HT1080 (cell line): ENCODE data around the gene ANO2. TPM values are rescaled to one million over a fixed set of nuclear protein-coding genes. Genes with fewer than 3 reads are reported as not detected.

Experiments used
- DNase-seq: peaks from one replicate; pipeline ENCODE4 v3.0.0-alpha.2; 2015; ENCODE audit warnings: low read depth
- total RNA-seq: library from RNA; depleted of rRNA; stranded (reverse); fragments of >200 nt; shearing (Covaris generic); gene quantifications from 2 replicates; pipeline ENCODE4 v1.2.3, GENCODE V29; 2014

The ANO2 gene
- total RNA-seq, 1 experiment from 2014 or later = 1.4 TPM

GRCh38 chr12:5964913-5965900 lies 20.1 kb upstream of the ANO2 start:
- no peak for DNase-seq

GRCh38 chr12:5963515-5963914 lies 18.5 kb upstream of the ANO2 start:
- no peak for DNase-seq

- DNase-seq = no peak
Measured at GRCh38 chr12:5960783-5961182, 15.7 kb upstream of the ANO2 start.

GRCh38 chr12:5956987-5957386 lies 11.9 kb upstream of the ANO2 start:
- no peak for DNase-seq

- no peak for DNase-seq
Measured at GRCh38 chr12:5954661-5955060, 9.6 kb upstream of the ANO2 start.

- no peak for DNase-seq
Measured at GRCh38 chr12:5953835-5954586, 9.0 kb upstream of the ANO2 start.

- DNase-seq = no peak
Measured at GRCh38 chr12:5952031-5952430, 7.0 kb upstream of the ANO2 start.

GRCh38 chr12:5948696-5949095 lies 3.6 kb upstream of the ANO2 start:
- no peak for DNase-seq

GRCh38 chr12:5947006-5947405 lies 1.9 kb upstream of the ANO2 start:
- DNase-seq = no peak

GRCh38 chr12:5946388-5946787 lies 1.3 kb upstream of the ANO2 start:
- no peak for DNase-seq

- DNase-seq = no peak
Measured at GRCh38 chr12:5944688-5945070, 380 bp downstream of the ANO2 start.

GRCh38 chr12:5944053-5944452 lies 1.0 kb downstream of the ANO2 start:
- no peak for DNase-seq

GRCh38 chr12:5941907-5942306 lies 3.2 kb downstream of the ANO2 start:
- no peak for DNase-seq

GRCh38 chr12:5927732-5928516 lies 17.1 kb downstream of the ANO2 start:
- no peak for DNase-seq

GRCh38 chr12:5925646-5926045 lies 19.4 kb downstream of the ANO2 start:
- DNase-seq = no peak

- DNase-seq = no peak
Measured at GRCh38 chr12:5924342-5924741, 20.7 kb downstream of the ANO2 start.

- DNase-seq = no peak
Measured at GRCh38 chr12:5923751-5924150, 21.3 kb downstream of the ANO2 start.

- no peak for DNase-seq
Measured at GRCh38 chr12:5923043-5923605, 21.9 kb downstream of the ANO2 start.

- no peak for DNase-seq
Measured at GRCh38 chr12:5921966-5922899, 22.8 kb downstream of the ANO2 start.
